Inflammatory macrophage treated with lipopolysaccharide for 4 hours (primary cell): Measurements from ENCODE around the gene TFPI.
"Not testable (repeated sequence)": the region's sequence is repeated elsewhere in the genome, so short reads cannot be mapped to it uniquely, and the experiment has no call there.

Experiments used
- DNase-seq: peaks from one replicate; pipeline ENCODE4 v3.0.0-alpha.2; 2020

Gene TFPI

GRCh38 chr2:187552828-187553681, 1.2 kb downstream of the TFPI start:
- peak; percentile 75 for DNase-seq

GRCh38 chr2:187552381-187552780, 1.9 kb downstream of the TFPI start:
- no peak for DNase-seq

- DNase-seq, result no peak
Measured at GRCh38 chr2:187550857-187551256, 3.4 kb downstream of the TFPI start.

- no peak for DNase-seq
Measured at GRCh38 chr2:187549951-187550555, 4.2 kb downstream of the TFPI start.

DNA sequence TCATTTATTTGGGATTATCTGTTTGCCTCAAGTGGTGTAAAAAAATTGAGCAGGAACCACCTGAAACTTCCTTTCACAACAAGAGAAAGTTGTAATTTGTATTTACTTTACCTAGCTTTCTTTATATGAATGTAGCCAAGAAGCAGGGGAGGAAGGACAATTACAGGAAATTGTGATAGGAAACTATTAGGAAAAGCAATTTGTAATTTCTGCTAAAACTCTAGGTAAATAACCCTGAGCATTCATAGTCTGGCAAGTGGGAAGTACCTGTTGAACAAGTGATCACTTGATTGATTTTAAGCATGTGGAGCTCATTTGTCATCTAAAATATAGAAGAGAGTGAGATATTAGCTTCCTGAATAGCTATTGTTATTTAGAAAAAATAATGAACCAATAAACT, 5.0 kb downstream of the TFPI start:
- DNase-seq, result no peak

- DNase-seq, result no peak
Measured at GRCh38 chr2:187548656-187549055, 5.6 kb downstream of the TFPI start.

DNA sequence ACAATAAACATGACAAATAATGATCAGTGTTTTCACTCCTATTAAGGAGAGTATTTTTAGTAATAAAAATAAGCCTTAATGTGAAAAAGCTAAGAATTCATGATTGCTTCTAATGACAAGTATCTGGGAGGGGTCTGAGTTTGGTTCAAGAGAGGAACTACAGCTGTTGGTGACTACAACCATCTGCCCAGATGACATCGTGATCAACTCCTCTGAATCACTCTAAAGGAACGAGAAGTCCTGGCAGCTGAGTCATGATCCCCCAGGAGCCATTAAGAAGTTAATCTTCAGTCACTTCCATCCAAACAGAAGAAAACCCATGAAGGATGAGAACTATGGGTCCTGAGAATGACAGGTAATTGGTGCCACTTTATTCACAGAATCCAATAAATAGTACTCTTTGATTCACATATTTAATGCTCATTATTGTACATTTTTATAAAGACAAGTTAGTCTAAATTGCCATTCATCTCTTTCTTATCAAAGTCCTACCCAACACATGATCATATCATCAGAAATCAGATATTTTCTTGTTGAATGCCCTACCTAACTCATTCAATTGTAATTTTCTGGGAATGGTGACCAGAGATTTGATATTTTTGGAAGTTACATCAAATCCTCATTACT, 6.8 kb downstream of the TFPI start:
- DNase-seq, result peak; percentile 92

GRCh38 chr2:187546762-187547333, 7.4 kb downstream of the TFPI start:
- DNase-seq, result no peak

GRCh38 chr2:187545238-187545751, 8.9 kb downstream of the TFPI start:
- no peak for DNase-seq

- no peak for DNase-seq
Measured at GRCh38 chr2:187544371-187545080, 9.7 kb downstream of the TFPI start.

GRCh38 chr2:187543488-187543887, 10.7 kb downstream of the TFPI start:
- DNase-seq, result no peak

DNA sequence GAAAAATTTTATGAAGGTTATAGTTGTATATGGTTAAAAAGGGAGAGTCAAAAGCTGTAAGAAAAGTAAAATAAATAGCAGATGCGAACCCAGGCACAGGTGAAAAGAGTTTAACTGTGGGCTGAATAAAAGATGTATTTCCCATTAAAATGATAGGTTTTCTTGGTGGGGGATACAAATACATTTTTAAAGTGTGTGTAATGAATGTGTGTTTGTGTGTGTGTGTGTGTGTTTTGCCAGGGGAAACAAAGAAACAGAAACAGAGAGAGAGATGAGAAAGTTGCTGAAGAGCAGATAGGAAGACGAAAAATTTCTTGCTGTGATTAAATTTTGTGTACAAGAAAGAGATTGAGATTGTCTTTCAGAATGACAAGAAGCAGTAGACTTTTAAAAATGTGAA, 12.1 kb downstream of the TFPI start:
- DNase-seq, result no peak

GRCh38 chr2:187541086-187542085, 12.8 kb downstream of the TFPI start:
- DNase-seq, result peak; percentile 24

- DNase-seq, result not testable (repeated sequence)
Measured at GRCh38 chr2:187538222-187538621, 16.0 kb downstream of the TFPI start.

- not testable (repeated sequence) for DNase-seq
Measured at GRCh38 chr2:187535381-187535780, 18.9 kb downstream of the TFPI start.

DNA sequence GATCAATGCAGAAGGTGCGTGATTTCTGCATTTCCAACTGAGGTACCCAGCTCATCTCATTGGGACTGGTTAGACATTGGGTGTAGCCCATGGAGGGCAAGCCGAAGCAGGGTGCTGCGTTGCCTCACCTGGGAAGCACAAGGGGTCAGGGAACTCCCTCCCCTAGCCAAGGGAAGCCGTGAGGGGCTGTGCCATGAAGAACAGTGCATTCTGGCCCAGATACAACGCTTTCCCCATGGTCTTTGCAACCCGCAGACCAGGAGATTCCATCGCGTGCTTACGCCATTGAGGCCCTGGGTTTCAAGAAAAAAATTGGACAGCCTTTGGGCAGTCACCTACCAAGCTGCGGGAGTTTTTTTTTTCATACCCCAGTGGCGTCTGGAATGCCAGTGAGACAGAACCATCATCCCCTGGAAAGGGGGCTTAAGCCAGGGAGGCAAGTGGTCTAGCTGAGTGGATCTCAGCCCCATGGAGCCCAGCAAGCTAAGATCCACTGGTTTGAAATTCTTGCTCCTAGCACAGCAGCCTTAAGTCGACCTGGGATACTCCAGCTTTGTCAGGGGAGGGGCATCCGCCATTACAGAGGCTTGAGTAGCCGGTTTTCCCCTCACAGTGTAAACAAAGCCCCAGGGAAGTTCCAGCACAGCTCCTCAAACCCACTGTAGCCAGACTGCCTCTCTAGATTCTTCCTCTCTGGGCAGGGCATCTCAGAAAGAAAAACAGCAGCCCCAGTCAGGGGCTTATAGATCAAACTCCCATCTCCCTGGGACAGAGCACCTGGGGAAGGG, 21.7 kb downstream of the TFPI start:
- no peak for DNase-seq

DNA sequence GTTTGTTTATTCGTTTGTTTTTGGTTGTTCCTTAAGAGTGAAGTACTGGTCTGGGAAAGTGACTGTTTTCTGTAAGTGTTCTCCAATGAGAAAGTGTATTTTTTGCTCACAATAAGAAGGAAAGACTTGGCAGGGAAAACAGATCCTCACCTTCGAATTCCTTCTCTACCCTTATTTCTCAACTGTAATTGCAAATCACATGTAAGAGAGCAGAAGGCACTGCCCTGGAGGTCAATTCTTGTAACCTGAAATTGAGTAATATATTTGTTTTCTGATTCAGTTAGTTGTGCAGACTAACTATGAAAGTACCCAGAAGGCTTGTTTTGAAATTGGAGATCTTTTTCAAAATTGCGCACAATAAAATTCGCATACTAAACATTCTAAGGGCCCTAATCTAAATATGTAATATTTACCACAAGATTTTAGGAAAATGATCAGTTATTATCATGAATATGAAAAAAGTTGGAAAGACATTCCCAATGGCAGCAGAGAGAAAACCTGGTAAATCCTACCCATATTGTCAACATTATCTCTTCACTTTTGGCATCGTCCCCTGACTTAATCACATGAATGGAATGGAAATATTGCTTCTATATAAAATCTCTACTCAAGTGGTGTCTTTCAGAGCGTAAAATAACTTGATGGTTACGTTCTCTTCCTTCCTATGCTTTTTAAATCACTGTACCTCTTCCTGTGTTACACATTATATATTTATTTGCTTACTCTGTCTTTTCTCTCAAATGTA, 24.1 kb downstream of the TFPI start:
- DNase-seq, result no peak

- no peak for DNase-seq
Measured at GRCh38 chr2:187529248-187529976, 24.8 kb downstream of the TFPI start.

- no peak for DNase-seq
Measured at GRCh38 chr2:187528042-187528441, 26.2 kb downstream of the TFPI start.
